ENCODE data around the gene BICDL1. TPM values are rescaled to one million over a fixed set of nuclear protein-coding genes. Genes with fewer than 3 reads are reported as not detected.
"Not testable (repeated sequence)": the region's sequence is repeated elsewhere in the genome, so short reads cannot be mapped to it uniquely, and the experiment has no call there.

The BICDL1 gene
- total RNA-seq, 4 donors from 2014 or later = 0.47 to 13.9 (median 1.2) TPM

DNA sequence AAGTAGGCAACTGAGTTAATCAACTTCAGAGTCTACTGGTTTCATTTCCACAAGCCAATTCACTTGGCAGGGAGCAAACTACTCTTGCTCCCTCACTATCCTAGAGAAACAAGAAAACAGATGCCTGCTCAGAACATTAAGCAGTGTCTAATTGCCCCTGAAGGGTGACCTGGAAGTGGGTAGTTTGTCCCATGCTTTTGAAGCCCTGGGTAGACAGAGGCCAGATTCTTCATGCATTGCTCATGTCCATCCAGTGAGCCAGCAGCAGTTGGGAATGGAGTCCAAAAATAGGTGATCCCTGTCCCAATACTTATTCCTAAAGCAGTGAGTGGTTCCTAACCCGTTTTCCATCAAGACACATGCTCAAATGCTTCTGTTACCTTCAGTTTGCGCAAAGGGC lies 48.8 kb downstream of the BICDL1 start:
- TF ChIP-seq, protein P1, sequence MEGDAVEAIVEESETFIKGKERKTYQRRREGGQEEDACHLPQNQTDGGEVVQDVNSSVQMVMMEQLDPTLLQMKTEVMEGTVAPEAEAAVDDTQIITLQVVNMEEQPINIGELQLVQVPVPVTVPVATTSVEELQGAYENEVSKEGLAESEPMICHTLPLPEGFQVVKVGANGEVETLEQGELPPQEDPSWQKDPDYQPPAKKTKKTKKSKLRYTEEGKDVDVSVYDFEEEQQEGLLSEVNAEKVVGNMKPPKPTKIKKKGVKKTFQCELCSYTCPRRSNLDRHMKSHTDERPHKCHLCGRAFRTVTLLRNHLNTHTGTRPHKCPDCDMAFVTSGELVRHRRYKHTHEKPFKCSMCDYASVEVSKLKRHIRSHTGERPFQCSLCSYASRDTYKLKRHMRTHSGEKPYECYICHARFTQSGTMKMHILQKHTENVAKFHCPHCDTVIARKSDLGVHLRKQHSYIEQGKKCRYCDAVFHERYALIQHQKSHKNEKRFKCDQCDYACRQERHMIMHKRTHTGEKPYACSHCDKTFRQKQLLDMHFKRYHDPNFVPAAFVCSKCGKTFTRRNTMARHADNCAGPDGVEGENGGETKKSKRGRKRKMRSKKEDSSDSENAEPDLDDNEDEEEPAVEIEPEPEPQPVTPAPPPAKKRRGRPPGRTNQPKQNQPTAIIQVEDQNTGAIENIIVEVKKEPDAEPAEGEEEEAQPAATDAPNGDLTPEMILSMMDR (IDR thresholded peaks at IDR 0.05) = no peak
- TF ChIP-seq EP300 (IDR thresholded peaks at IDR 0.05) (no peak), POLR2A (IDR thresholded peaks at IDR 0.05) (no peak), POLR2AphosphoS5 (IDR thresholded peaks at IDR 0.05) (no peak)
- Histone ChIP-seq H3K27me3 (peaks cover 24% of the 10 kb centered on the region), H3K36me3 (no peaks in the 10 kb centered on the region), H3K9me3 (no peaks in the 10 kb centered on the region), H3K27ac (no peak overlapping the region), H3K4me1 (no peaks in the 10 kb centered on the region), H3K4me3 (no peak overlapping the region)
- WGBS, 2 donors (ENCODE audit: low coverage in 1 of 2) = 65 to 67% methylated on average over 2 of the region's 2 CpGs
- no peak for ATAC-seq

- TF ChIP-seq POLR2AphosphoS5 (IDR thresholded peaks at IDR 0.05) = no peak
- Histone ChIP-seq H3K4me3 (no peak overlapping the region), H3K36me3 (no peaks in the 10 kb centered on the region), H3K4me1 (no peaks in the 10 kb centered on the region), H3K27me3 (peaks cover 34% of the 10 kb centered on the region), H3K9me3 (no peaks in the 10 kb centered on the region), H3K27ac (no peak overlapping the region)
- WGBS, 2 donors (ENCODE audit: low coverage in 1 of 2) = 71 to 82% methylated on average over 3 of the region's 3 CpGs
- ATAC-seq = no peak
Observed at GRCh38 chr12:120039711-120040110, 50.7 kb downstream of the BICDL1 start.

DNA sequence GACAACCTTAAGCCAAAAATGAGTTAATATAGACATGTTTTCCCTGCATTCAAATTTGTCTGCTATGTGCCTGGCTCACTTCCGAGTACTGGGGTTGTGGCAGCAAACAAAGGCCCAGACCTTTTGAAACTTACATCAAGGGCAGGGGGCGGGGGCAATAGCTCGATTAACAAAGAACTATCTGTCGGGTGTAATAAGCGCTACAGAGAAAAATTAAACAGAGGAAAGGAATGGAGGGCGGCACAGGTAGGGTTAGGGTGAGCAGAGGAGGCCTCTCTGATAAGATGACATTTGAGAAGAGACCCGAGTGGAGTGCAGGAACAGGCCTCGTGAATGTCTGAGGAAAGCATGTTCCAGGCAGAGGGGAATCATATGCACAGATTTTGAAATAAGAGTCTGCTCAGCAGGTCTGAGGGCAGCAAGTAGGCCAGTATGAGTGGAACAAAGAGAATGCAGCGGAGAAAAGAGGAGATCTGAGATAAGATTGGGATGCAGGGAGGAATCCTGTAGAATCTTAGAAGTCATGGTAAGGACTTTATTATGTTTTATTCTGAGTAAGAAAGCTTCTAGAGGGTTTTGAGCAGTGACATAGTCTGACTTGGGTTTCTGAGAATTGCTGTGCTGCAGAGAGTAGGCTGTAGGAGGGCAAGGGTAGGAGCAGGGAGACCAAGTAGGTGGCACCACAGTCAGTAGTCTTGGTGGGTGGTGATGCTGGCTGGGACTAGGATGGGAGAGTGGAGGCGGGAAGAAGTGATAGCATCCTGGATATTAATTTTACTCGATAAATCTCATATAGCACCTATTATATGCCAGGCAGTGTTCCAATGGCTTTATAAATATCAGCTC lies 52.6 kb downstream of the BICDL1 start:
- no peaks in the 10 kb centered on the region for H3K9me3 ChIP-seq
- no peak overlapping the region for H3K27ac ChIP-seq
- no peak for ATAC-seq
- H3K27me3 ChIP-seq = peaks cover 34% of the 10 kb centered on the region
- no peaks in the 10 kb centered on the region for H3K4me1 ChIP-seq
- H3K36me3 ChIP-seq = no peaks in the 10 kb centered on the region
- H3K4me3 ChIP-seq = no peak overlapping the region
- 54 to 70% methylated on average over 7 to 11 of the region's 11 CpGs for WGBS, 2 donors (ENCODE audit: low coverage in 1 of 2)
- TF ChIP-seq POLR2AphosphoS5 (IDR thresholded peaks at IDR 0.05) (no peak), POLR2A (IDR thresholded peaks at IDR 0.05) (no peak), EP300 (IDR thresholded peaks at IDR 0.05) (no peak)
- TF ChIP-seq, protein P1 (IDR thresholded peaks at IDR 0.05) = no peak

GRCh38 chr12:120045367-120045766 lies 56.3 kb downstream of the BICDL1 start:
- H3K36me3 ChIP-seq, H3K27ac ChIP-seq, H3K4me1 ChIP-seq, H3K4me3 ChIP-seq, H3K9me3 ChIP-seq, ATAC-seq: not testable (repeated sequence)
- H3K27me3 ChIP-seq = peaks cover 25% of the 10 kb centered on the region
- 90% methylated on average over 2 of the region's 5 CpGs for WGBS, 2 donors (ENCODE audit: low coverage in 1 of 2)

DNA sequence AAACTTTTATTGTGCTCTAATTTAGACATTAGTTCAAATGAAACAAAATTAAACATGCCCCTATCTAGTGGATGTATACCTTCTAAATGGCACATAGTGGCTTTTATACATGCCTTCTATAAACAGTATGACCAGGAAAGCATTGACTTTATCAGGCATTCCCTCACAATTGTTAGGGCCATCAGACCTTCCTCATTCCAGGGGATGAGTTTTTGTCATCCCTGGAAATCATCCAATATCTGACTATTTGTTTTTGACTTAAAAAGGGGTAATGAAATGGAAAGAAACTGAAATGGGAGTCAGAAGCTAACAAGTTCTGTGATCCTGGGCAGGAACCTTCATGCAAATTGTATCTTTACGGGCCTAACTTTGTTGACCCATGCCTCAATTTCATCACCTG lies 58.0 kb downstream of the BICDL1 start:
- Histone ChIP-seq H3K9me3 (no peaks in the 10 kb centered on the region), H3K36me3 (no peaks in the 10 kb centered on the region), H3K27ac (no peak overlapping the region), H3K4me3 (no peak overlapping the region), H3K27me3 (peaks cover 11% of the 10 kb centered on the region), H3K4me1 (no peaks in the 10 kb centered on the region)
- WGBS, 2 donors (ENCODE audit: low coverage in 1 of 2) = 87 to 100% methylated on average over 1 of the region's 1 CpG
- ATAC-seq = no peak
- TF ChIP-seq EP300 (IDR thresholded peaks at IDR 0.05) (no peak), POLR2AphosphoS5 (IDR thresholded peaks at IDR 0.05) (no peak), POLR2A (IDR thresholded peaks at IDR 0.05) (no peak)
- TF ChIP-seq, protein P1 (IDR thresholded peaks at IDR 0.05) = no peak

- no peak for TF ChIP-seq POLR2A (IDR thresholded peaks at IDR 0.05)
- no peak for TF ChIP-seq POLR2AphosphoS5 (IDR thresholded peaks at IDR 0.05)
- TF ChIP-seq EP300 (IDR thresholded peaks at IDR 0.05) = no peak
- TF ChIP-seq, protein P1 (IDR thresholded peaks at IDR 0.05) = no peak
- Histone ChIP-seq H3K9me3 (no peaks in the 10 kb centered on the region), H3K27ac (no peak overlapping the region), H3K4me3 (no peak overlapping the region), H3K36me3 (no peaks in the 10 kb centered on the region), H3K27me3 (peaks cover 10% of the 10 kb centered on the region), H3K4me1 (no peaks in the 10 kb centered on the region)
- no peak for ATAC-seq
Observed at GRCh38 chr12:120048263-120048662, 59.2 kb downstream of the BICDL1 start.
